OCI-LY3 (cell line): ENCODE results near the gene AKT1S1.

Experiments
- CTCF ChIP-seq: fragments of 200-600, 300-600 bp; sonication (generic); IDR thresholded peaks from 2 replicates; pipeline ENCODE4 v1.5.1; 2014; ENCODE audit warnings: antibody characterized with exemption, low read length, low read depth
- EZH2phosphoT487 ChIP-seq: fragments of 200-600 bp; shearing (Covaris generic); IDR thresholded peaks from 2 replicates; pipeline ENCODE4 v1.6.1; 2018; ENCODE audit warnings: antibody characterized with exemption, mixed run types, low read depth

GRCh38 chr19:49864890-49865289 lies 12.3 kb downstream of the AKT1S1 start:
- TF ChIP-seq EZH2phosphoT487: no peak
- no peak for TF ChIP-seq CTCF
